Endometrial microvascular endothelial cells (primary cell): ENCODE data around the gene TACR2. TPM values are rescaled to one million over a fixed set of nuclear protein-coding genes. Genes with fewer than 3 reads are reported as not detected.

Source experiments
- in situ Hi-C: cut with HindIII; loops from 2 replicates; pipeline ENCODE4 v1.10.0; 2017; ENCODE audit warnings: low sequenced_read_pairs, low pct_unique_long_range_greater_than_20kb; ENCODE audit errors: inconsistent ontology term
- total RNA-seq: library from RNA; depleted of rRNA; stranded (reverse); fragments of >200 nt; gene quantifications from one replicate; pipeline ENCODE4 v1.2.3, GENCODE V29; 2015; ENCODE audit errors: inconsistent ontology term

Gene TACR2
- not detected for total RNA-seq

DNA sequence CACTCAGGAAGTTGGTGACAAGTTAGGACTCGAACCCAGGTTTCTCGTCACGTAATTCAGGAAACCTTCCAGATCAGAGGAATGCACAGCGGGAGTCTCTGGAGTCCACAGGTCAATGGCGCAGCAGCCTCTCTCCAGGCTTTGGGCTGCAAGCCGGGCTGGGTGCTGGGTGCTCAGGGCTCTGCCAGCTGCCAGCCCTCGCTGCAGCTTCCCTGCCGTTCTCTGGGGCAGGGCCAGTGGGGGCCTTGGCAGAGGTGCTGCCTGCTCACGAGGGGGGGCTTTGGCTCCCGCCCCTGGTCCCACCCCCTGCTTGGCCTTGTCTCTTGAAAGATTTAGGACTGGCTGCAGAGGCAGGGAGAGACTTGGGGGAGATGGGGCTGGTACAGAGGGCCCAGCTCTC is at the start of gene TACR2:
TACR2 (minus strand) TSS at position 224 of the 400 bp plus-strand sequence. CDS start 595 bp downstream, outside the sequence.
- in situ Hi-C loops = no loop called here

DNA sequence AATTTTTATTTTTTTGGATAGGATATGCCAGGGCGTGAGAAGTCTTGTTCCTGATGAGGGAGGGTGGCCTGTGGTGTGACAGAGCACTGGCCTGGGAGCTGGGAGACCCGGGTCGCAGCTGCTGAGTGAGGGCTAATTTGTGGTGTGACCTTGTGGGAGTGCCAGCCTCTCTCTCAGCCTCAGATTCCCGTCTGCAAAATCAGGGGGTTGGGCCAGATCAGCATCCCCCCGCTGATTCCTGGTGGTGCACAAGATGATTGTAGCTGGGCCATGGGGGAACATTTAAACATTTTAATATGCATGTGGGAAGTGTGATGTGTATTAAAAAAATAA is 49.4 kb upstream of the TACR2 start:
- in situ Hi-C loops = no loop called here

DNA sequence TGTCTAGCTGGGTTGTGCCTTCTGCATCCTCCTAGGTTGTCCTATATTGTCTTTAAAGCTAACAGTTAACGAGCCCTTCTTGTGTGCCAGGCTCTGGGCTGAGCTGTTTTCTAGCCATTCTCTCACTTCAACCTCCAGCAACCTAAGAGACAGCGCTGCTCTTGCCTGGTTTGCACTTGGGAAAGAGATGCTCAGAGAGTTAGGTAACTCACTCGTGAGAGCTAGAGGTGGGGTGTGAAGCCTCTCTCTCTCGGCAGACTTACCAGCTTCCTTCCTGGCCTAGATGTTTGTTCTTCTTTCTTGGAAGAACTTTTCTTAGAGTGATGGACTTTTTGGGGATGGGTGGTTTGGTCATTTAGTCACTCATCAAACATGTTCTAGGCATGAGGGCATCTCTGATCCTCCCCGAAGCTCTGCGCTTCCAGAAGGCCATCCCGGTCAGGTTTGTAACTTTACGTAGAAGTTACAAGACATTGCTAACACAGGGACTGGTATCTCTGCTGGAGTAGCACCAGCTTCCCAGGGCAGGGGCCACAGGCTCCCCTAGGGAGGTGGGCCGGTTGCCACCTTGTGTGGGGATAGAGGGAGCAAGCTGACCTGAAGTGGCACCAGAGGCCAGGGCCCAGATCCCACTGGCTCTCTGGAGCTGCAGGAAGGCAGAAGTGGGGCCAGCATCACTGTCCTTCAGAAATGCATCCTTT is 48.9 kb upstream of the TACR2 start:
- in situ Hi-C loops = no loop called here

GRCh38 chr10:69464801-69465401 is 48.2 kb upstream of the TACR2 start:
- in situ Hi-C loops = no loop called here

DNA sequence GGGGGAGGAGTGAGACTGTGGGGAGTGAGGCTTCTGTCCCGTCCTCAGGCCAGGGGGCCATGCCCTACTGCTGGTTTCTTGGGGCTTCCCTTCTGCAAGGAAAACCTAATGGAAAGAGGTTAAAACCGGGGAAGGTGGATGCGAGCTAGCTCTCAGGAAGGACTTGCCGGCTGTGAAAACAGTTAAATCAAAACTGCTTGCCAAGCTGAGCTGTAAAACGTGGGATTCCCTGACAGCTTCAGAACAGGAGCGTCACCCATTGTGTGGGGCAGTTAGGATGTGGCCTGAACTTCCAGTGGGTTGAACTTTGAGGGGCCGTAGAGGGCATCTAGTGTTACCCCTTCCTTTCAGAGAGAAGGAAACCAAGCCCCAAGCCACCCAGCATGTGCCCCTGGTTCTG is 47.7 kb upstream of the TACR2 start:
- in situ Hi-C loops = no loop called here

DNA sequence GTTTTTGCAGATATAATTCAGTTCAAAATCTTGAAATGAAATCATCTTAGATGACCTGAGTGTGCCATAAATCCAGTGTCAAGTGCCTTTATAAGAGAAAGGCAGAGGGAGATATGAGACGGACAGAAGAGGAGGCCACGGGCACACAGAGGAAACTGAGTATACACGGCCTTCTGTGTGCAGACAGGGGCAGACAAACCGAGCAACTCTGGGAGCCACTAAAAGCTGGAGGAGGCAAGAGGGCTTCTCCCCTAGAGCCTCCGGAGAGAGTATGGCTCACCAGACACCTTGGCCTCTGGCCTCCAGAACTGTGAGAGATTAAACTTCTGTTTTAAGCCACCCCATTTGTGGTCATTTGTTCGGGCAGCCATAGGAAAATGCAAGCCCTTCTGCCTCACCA is 47.2 kb upstream of the TACR2 start:
- in situ Hi-C loops = no loop called here

DNA sequence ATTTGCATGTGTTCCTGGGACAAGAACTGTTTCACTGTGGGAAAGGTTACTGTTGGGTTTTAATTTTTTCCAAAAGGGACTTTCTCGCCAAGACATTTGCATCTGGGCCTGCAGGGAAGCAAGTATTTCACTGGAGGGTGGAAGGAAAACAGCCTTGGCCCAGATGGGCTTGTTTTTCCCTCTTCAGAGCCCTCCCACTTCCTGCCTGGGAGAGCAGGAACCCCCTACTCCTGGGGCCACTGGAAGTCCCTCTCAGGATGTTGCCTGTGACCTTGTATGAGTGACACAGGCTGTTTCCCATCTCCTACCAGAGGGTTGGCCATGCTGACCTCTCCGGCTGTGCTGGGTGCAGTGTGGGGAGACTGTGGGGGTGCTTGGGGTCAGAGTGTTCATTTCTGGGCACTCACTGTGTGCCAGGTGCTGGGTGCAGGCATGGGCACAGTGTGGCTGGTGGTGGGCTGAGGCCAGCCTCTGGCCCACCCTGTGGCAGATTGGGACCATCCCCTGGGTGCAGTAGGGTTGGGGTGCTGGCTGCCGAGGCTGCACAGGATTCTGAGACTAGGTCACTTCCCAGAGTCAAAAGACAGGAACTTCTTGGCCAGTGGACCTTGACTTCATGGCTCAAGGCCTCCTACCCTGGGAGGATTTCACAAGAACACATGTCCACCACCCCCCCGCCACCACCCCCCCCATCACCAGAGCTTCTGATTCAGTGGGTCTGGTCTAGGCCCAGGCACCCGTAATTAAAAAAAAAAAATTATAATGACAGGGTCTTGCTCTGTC is 44.7 kb upstream of the TACR2 start:
- in situ Hi-C loops = no loop called here

GRCh38 chr10:69460576-69461242 is 44.0 kb upstream of the TACR2 start:
- in situ Hi-C loops = no loop called here

- in situ Hi-C loops = no loop called here
These were observed 43.3 kb upstream of the TACR2 start for GRCh38 chr10:69459893-69460575.

DNA sequence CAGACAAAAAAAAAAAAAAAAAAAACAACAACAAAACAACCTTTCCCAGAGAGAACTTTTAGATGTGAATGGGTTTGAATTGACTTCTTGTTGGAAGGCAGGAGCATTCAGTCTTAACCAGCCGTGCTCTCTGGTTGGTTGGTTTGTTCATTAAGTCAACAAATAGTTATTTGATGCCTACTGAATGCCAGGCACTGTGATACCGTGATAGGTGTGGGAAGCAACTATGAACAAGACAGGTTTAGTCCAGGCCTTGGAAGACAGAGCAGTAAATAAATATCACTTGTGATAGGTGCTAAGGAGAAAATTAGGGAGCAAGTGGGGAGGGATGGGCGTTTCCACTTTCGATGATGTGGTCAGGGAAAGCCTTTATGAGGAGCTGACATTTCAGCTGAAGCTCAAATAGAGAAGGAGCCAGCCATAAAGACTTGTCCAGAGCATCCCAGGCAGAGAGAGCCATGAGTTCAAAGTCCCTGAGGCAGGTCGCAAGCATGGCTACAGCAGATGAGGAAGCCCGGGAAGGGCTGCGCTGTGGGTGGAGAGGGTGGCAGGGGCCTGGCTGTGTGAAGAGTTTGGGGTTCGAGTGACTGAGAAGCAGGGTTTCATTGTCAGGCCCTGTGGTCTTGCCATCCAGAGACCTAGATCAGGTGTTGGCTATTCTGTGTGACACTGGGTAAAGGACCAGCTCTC is 42.5 kb upstream of the TACR2 start:
- in situ Hi-C loops = no loop called here

GRCh38 chr10:69458430-69459100 is 41.8 kb upstream of the TACR2 start:
- in situ Hi-C loops = no loop called here

GRCh38 chr10:69457771-69458237 is 41.1 kb upstream of the TACR2 start:
- in situ Hi-C loops = no loop called here

DNA sequence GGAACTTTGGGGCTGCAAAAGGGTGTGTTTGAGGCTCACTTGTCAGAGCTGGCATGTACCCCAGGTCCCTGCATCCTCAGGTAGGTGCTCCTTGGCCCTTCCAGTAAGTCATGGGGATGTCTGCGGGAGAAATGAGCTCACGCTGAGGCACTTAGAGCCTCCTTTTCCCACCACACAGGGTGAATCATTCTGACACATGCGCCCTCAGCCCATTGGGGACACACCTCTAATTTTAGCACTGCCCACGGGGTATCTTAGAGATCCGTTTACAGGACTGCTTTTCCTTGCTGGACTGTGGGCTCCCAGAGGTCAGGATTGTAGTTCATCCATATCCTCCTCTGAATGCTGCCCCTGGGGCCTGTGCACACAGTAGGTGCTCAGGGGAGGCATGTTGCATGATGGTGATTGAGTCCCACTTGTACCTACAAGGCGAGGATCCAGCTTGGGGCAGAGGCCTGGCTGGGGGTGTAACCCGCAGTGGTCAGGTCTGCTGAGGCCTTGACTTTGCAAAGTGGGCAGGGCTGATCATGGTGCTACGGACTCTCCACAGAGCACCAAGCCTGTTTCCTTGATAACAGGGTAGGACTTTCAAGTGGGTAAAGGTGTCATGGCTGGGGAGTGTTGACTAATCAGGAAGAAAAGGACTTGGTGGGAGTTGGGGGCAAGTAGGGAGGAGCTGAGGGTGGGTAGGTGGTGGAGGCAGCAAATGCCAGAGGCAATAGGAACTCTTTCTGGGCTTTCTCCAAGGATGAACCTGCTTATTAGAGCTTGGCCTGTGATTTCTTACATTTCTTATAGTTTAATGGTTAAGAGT is 40.4 kb upstream of the TACR2 start:
- in situ Hi-C loops = no loop called here

GRCh38 chr10:69455006-69455763 is 38.5 kb upstream of the TACR2 start:
- in situ Hi-C loops = no loop called here

DNA sequence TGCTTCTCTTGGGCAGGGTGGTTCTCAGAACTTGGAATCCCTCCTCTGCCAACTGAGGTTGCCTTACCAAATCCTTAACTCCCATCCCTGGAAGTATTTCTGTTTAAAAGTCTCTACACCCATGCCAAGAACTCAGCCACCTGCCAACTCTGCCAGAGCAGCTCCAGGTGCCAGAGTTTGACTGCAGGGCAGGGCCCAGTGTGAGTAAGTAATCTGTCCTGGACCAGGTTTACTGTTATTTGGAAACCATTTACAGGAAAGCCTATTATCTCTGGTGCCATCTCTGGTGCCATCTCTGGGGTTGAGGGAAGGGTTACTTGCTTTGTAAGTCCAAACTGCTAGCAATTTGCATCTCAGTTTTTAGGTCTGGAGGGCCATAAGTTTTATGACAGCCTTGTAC is 37.1 kb upstream of the TACR2 start:
- in situ Hi-C loops = loop anchor here (5.0 kb wide), 1 partner anchor 39 kb away; no protein-coding TSS in a partner anchor

DNA sequence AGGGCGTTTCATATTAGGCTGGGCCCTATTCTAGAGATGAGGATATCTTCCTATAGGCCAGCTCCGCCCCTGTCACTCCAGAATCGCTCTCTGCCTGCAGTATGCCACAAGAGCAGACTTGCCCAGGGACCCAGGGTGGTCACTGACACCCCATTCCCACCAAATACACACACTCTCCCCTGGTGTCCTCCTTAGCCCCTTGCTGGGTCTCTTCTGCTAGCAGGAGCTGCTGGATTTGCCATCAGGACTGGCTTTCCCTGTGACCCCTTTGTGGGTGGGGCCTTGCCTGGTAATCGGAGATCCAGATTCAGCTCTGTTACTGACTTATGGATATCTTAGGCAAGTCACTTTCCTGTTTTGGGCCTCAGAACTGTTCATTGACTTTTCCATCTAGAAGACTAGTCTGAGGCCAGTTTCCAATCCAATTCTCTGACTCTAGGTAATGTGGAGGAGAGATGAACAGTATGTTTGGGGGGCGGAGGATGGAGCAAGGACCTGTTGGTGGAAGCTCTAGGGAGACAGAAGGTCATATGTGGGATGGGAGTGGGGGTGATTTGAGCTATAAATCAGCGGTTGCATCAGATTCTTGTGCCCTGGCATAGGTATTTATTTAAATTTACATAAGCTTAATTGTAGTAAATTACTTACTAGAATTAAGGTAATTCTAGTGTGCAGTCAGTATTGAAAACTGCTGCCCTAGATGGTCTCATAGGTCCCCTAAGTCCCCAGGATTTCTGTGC is 36.1 kb upstream of the TACR2 start:
- in situ Hi-C loops = loop anchor here (5.0 kb wide), 1 partner anchor 39 kb away; no protein-coding TSS in a partner anchor
